Tongue (tissue), 2 donors: Measurements from ENCODE around the gene SLC29A3. TPM values are rescaled to one million over a fixed set of nuclear protein-coding genes. Genes with fewer than 3 reads are reported as not detected.
"Not testable (repeated sequence)": the region's sequence is repeated elsewhere in the genome, so short reads cannot be mapped to it uniquely, and the experiment has no call there.

Experiments used
- DNase-seq: peaks from one replicate; pipeline ENCODE4 v3.0.0-alpha.2; 2015
- total RNA-seq: library from RNA; depleted of rRNA; stranded (reverse); fragments of >200 nt; gene quantifications from one replicate; pipeline ENCODE4 v1.2.3, GENCODE V29; 2014

The SLC29A3 gene
- total RNA-seq, 1 donor from 2014 or later, result 1.9 TPM

- no peak for DNase-seq
Observed at GRCh38 chr10:71283876-71284275, 35.2 kb upstream of the SLC29A3 start.

- no peak for DNase-seq
Observed at GRCh38 chr10:71284544-71285179, 34.4 kb upstream of the SLC29A3 start.

- peak; percentile 83 for DNase-seq
Observed at GRCh38 chr10:71285180-71285545, 33.9 kb upstream of the SLC29A3 start.

GRCh38 chr10:71285986-71286385, 33.1 kb upstream of the SLC29A3 start:
- DNase-seq, result no peak

DNA sequence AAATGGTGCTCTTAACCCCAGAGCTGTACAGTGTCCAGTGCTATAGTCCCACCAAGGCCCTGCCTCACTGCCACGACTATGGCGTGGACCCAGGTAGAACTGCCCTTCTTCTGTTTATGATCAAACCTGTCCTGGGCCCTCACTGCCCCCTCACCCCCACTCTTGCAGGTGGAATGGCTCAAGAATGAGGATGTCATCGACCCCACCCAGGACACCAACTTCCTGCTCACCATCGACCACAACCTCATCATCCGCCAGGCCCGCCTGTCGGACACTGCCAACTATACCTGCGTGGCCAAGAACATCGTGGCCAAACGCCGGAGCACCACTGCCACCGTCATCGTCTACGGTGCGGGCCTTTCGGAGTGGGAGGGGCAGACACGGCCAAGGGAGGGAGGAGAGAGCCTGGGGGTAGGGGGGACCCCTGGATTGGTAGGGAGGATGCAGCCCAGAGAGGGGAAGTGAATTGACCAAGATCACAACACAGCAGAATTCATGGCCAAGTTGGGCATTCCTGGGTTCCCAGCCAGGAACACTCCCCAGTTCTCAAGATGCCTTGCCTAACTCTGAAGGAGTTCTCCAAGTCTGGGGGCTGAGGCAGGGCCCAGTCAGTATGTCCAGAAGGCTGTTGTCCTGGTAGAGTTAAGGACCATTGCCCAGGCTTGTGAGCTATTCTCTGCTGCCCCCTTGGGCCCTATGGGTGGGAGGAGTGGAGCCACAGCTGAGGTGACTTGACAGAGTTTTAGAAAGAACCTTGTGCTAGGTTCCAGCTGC, 32.4 kb upstream of the SLC29A3 start:
- DNase-seq, result no peak

- DNase-seq, result no peak
Observed at GRCh38 chr10:71287456-71287855, 31.6 kb upstream of the SLC29A3 start.

DNA sequence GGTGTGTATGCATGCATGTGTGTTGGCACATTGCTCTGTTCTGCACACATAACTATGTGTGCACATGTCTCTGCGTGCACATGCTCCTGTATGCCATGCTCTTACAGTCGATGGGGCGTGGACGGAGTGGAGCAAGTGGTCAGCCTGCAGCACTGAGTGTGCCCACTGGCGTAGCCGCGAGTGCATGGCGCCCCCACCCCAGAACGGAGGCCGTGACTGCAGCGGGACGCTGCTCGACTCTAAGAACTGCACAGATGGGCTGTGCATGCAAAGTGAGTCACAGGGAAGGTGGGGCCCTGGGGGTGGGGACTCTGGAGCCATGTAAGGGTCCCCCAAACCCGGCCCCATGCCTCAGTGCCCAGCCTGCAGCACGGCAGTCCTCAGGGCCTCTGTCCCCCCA, 30.6 kb upstream of the SLC29A3 start:
- DNase-seq, result no peak

GRCh38 chr10:71289421-71290130, 29.5 kb upstream of the SLC29A3 start:
- no peak for DNase-seq

GRCh38 chr10:71290331-71290730, 28.7 kb upstream of the SLC29A3 start:
- no peak for DNase-seq

DNA sequence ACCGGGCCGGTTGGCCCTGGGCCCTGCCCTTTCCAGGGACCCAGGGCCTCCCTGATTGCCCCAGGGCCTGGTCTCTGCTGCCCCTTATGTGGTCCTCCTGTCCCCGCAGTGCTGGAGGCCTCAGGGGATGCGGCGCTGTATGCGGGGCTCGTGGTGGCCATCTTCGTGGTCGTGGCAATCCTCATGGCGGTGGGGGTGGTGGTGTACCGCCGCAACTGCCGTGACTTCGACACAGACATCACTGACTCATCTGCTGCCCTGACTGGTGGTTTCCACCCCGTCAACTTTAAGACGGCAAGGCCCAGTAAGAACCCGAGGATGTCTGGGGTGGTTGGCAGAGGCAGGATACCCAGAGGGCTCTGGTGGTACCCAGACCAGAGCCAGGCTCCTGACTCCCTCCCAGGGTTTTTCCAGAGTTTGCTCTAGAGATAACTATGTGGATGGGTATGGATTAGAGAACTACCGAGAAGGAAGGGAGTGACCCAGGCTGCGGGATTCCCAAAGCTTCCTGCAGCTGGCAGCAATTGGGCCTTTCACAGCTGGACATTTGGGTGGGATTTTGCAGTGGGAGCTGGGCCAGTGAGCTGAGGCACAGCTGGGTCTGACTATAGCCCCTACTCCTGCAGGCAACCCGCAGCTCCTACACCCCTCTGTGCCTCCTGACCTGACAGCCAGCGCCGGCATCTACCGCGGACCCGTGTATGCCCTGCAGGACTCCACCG, 28.1 kb upstream of the SLC29A3 start:
- DNase-seq, result peak; percentile 79

GRCh38 chr10:71291528-71291900, 27.5 kb upstream of the SLC29A3 start:
- DNase-seq, result no peak

- no peak for DNase-seq
Observed at GRCh38 chr10:71292624-71293445, 26.2 kb upstream of the SLC29A3 start.

GRCh38 chr10:71293446-71294084, 25.5 kb upstream of the SLC29A3 start:
- DNase-seq, result peak; percentile 56

GRCh38 chr10:71294091-71294561, 24.9 kb upstream of the SLC29A3 start:
- DNase-seq, result no peak

- no peak for DNase-seq
Observed at GRCh38 chr10:71294856-71295255, 24.2 kb upstream of the SLC29A3 start.

DNA sequence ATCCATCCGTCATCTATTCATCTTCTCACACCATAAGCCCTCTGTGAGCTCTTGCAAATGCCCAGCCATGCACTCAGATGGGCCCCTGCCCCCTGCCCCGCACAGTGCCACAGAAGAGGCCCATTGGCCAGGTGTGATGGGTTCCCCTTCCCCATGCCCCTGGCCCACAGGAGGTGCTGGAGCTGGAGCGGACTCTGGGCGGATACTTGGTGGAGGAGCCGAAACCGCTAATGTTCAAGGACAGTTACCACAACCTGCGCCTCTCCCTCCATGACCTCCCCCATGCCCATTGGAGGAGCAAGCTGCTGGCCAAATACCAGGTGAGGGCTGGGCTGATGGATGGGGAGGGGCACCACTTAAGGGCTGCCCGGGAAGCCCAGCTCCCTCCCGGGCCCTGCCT, 23.4 kb upstream of the SLC29A3 start:
- no peak for DNase-seq

DNA sequence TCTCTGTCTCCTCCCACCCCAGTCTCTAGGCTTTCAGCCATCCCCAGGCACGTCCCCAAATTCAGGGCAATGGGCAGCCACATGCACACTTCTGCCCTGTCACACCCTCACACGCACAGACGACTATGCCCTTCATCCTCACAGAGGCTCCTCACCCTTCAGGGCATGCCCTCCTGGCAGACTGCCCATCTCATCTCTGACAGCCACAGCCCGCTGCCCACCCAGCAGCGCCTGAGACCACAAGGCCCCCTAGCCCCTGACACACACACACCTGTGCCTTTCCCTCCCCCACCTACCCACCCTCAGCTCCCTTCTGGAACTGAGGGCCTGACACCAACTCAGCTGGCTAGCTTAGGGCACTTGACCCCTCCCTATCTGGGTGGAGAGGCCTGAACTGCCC, 23.0 kb upstream of the SLC29A3 start:
- no peak for DNase-seq

DNA sequence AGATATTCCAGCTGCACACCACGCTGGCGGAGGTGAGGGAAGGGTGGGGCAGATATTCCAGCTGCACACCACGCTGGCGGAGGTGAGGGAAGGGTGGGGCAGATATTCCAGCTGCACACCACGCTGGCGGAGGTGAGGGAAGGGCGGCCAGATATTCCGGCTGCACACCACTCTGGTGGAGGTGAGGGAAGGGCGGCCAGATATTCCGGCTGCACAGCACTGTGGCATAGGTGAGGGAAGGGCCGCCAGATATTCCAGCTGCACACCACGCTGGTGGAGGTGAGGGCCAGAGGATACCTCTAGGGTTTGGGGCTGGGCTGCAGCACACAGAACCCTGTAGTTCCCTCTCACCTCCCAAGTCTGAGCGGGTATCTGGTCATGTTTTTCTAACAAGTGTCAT, 22.2 kb upstream of the SLC29A3 start:
- not testable (repeated sequence) for DNase-seq

GRCh38 chr10:71297343-71297742, 21.7 kb upstream of the SLC29A3 start:
- DNase-seq, result no peak

DNA sequence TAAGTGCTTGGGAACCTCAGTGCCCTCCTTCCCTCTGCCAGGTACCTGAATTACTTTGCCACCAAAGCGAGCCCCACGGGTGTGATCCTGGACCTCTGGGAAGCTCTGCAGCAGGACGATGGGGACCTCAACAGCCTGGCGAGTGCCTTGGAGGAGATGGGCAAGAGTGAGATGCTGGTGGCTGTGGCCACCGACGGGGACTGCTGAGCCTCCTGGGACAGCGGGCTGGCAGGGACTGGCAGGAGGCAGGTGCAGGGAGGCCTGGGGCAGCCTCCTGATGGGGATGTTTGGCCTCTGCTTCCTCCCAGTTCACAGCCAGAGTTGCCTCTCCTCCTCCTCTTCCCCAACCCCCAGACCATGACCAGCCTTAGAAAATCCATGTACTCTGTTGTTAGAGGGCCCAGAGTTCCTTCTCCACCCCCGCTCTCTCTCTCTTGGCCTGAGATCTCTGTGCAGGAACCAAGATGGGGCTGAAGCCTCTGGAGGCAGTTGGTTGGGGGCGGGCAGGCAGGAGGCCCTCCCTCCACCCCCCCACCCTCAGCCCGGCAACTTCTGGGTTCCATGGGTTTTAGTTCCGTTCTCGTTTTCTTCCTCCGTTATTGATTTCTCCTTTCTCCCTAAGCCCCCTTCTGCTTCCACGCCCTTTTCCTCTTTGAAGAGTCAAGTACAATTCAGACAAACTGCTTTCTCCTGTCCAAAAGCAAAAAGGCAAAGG, 19.8 kb upstream of the SLC29A3 start:
- DNase-seq, result no peak
